Posterior cingulate gyrus (tissue), 11 donors: ENCODE data around the gene TAGLN.
"Not testable (repeated sequence)": the region's sequence is repeated elsewhere in the genome, so short reads cannot be mapped to it uniquely, and the experiment has no call there.

Experiments
- DNase-seq, 10 donors: peaks; one replicate each; pipeline versions ENCODE4 v3.0.0 to v3.0.0-alpha.2; 2020 to 2021; ENCODE audit warnings: mixed read lengths in 3 of 10
- intact Hi-C: fragments of 100-400 bp; cut with DNase I; formaldehyde crosslinking; loops from one replicate; pipeline ENCODE4 v1.15.1; 2023

The TAGLN gene

DNA sequence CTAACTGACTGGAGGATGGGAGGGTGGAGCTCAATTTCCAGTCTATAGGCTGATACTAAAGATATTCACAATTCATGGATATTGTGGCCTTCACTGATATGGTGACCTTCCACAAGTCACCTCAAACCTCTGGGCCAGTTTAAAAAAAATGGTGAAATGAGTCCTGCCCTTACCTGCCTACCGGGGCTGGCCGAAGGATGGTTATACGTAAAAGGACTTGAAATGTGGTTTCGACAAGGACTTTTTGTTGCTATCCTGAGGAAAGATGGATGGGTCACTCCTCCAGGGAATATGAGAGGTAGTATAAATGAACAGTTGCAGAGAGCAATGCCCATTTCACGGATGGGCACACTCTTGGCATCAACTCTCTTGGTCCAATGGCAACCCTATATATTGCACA, 8.3 kb downstream of the TAGLN start:
- intact Hi-C loops = loop anchor here (5.0 kb wide), 1 partner anchor 75 kb away; no protein-coding TSS in a partner anchor

DNA sequence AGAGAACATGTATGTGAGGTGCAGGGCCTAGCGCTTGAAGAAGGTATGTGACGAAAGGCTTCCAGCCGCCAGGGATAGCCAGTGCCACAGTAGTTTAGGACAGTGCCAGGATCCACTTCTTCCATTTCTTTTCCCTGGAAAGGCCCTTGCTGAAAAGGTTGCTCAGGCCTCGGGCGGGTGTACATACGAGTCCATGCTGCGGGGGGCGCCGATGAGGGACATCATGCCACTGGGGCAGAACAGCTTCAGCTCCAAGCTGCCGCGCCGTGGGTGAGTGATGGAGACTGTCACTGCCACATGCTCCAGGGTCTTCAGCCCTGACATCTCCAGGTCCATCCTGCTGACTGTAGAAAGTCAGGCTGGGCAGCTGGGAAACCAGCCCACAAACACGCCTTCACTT, 9.5 kb downstream of the TAGLN start:
- not testable (repeated sequence) for DNase-seq
- intact Hi-C loops = loop anchor here (5.0 kb wide), 1 partner anchor 76 kb away; no protein-coding TSS in a partner anchor

More for the DNA sequence above, 8.3 kb downstream of the TAGLN start:
- not testable (repeated sequence) for DNase-seq

DNA sequence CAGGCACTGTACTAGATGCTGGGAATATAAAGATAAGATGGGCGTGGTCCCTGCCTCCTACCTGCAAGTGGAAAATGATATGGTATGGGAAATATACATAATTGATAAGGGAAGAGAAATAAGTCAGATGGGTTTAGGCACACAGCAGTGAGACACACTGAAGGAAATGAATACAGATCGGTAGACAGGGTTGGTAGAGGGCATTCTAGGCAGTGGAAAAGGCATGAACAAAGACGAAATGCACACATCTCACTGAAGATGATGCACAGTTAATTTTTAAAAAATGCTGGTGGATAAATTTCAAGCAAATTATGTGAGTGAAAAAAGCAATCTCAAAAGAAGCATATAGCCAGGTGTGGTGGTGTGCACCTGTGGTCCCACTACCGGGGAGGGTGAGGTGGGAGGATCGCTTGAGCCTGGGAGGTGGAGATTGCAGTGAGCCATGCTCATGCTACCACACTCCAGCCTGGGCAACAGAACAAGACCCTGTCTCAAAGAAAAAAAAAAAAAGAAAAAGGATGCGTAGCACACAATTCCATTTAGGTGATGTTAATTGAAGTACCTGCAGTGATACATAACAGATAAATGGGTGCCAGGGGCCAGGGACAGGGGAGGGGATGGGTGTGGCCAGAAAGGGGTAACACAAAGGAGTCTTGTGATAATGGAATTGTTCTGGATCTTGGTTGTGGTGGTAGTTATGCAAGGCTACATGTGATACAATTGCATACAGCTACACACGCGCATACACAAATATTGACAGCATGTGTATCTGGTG, 10.4 kb downstream of the TAGLN start:
- intact Hi-C loops = loop anchor here (5.0 kb wide), 1 partner anchor 77 kb away; no protein-coding TSS in a partner anchor
- DNase-seq = peak in 3 of 10 donors; percentile 7 to 55 (median 22)

DNA sequence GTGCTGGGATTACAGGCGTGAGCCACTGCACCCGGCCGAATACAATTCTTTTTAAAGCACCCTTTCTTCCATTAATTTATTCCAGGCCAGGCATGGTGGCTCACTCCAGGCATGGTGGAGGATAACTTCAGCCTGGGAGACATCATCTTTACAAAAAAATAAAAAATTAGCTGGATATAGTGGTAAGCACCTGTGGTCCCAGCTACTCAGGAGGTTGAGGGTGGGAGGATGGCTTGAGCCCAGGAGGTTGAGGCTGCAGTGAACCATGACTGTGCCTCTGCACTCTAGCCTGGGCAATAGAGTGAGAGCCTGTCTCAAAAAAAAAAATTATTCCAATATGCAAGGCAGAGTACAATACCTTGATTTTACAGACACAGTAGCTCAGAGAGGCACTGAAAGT, 11.4 kb downstream of the TAGLN start:
- DNase-seq = peak in 3 of 10 donors; percentile 8 to 21 (median 9)
- intact Hi-C loops = no loop called here

DNA sequence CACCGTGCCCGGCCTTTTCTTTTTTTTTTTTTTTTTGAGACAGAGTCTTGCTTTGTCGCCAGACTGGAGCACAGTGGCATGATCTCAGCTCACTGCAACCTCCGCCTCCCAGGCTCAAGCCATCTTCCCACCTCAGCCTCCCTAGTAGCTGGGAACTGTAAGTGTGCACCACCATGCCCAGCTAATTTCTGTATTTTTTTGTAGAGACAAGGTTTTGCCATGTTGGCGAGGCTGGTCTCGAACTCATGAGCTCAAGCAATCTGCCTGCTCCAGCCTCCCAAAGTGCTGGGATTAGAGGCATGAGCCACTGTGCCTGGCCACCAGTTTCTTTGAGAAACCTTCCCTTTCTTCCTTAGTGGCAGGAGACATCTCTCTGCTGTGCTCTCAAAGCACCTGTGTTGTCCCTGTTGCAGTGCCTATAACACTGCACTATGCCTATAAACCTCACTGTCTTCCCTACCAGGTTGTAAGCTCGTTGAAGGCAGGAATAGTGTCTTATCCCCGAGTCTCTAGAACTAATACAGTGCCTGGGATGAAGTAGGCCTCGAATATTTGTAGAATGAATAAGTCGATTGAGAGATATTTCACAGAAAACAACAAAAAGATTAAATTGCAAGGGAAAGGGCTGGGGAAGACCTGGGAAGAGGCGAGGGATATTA, 13.7 kb downstream of the TAGLN start:
- intact Hi-C loops = no loop called here
- DNase-seq = peak in 3 of 10 donors; percentile 22 to 39 (median 35)

DNA sequence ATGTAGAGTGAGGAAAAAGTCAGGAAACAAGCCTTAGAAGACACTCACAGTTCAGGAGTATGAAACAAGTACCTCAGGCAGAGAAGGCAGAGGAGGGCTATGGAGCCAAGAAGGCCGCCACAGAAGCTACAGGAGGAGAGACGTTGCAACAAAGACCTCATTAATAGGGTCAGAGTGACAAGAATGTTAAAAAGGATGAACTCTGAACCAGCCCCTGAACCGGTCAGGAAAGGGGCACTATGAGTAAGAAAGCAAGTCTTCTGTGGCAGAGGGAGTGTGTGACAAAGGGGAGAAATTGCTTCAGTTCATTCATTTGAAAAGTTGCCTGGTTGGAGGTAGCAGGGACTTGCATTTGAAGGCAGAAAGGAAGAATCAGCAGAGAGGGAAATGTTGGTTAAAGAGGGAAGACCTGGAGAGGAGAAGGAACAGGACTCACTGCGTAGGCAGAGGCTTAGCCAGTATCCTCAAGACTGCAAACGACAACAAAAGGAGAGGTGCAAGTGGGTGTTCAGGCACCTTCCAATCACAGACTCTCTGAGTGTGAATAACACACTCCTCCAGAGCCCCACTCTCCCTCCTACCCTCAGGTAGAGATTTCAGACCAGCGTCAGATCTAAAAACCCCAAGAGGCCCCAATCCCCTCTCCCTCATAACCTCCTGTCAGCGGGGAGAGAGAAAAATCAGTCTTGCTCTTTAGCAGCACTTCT, 15.4 kb downstream of the TAGLN start:
- DNase-seq = peak in 3 of 10 donors; percentile 4 to 50 (median 23)
- intact Hi-C loops = no loop called here

DNA sequence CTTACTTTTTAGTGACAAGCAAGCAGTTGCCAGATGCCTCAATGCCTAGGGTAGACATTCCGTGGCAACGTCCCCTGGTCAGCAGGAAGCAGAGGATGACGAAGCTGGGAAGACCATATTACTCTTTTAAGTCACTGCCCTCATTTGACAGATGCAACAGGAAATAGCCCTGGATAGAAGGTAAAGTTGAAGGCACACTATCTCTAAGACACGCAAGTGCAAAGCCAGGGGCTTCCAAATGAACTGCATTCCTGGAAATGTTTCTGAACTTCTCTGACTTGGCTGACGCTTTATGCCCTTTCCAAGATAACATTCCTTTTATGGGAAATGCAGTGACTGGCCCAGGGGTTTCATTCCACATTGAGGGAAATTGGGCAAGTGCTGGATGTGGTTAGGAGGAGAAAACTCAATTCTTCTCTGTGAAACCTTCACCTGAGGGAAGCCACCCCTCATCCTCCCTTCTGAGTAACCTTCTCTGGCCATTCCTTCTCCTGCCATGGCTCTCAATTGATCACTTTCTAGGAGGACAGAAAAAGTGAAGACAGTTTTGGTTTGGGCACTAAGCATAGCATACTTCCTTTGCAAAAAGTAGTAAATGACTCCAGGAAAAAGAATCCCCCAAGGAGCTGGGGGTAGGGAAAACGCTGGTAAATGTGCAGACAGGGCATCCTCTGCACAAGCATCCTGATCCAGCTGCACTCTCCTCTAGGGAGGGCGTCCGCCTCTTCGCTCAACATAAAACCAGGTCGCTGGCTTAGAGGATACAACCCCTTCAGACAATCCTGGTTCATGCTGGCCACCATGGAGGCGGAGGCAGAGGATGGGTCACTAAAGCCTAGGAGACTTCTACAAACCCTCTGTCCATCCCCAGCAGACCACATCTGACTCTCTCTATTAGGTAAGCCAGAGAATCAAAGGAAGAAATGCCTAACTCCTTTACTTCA, 18.2 kb downstream of the TAGLN start:
- peak in 2 of 10 donors; percentile 9 to 36 for DNase-seq
- intact Hi-C loops = no loop called here

DNA sequence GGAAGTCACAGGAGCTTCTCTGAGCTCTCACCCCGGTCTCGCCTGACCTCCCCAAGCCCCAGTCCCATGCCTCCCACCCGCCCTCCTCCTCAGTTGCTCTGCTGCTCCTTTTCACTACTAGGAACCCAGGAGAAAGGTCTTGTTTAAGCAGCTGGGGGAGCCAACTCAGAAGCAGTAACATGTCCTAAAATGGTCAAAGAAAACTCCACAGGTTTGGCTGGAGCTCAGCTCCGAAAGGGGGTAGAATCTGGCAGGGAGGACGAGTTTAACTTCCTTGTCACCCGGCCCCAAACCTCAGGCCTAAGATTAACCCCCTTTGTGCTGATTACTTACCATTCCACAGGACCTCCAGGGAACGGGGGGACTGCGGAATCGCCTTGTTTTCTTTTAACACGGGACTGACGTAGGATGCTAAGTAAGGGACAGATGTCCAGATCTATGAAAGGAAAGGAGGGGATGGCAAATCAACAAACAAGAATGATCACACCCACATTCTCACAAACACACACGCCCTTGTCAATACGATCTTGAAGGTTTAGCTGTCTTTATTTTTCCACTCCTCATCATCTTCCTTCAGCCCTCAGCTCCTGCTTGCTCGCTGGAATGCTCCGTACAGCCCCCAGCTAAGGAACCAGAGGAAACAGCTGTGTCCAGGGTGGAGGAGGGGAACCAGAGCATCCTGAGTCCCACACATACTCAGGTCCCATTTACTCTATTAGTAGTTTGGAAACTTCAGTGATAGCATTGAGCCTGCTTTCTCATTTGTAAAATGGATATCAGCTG, 19.2 kb downstream of the TAGLN start:
- intact Hi-C loops = no loop called here
- peak in 2 of 10 donors; percentile 12 to 17 for DNase-seq

DNA sequence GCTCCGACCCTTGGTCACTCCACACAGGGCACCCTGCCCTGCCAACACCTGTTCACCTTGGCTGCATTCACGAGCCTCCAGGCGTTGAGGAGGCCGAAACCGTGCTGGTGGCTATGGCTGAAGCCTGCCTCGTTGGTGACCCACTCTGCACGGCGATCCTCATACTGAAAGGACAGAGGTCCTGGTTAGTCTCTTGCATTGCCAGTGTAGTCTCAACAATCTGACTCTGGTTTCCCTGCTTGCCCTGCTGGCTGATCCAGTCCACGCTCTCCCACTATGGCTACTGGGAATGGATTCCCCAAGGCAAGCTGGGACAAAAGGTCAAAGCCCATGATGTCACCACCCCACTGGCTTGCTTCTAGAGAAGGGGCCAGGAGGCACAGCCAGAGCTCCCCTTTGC, 19.8 kb downstream of the TAGLN start:
- peak in 2 of 10 donors; percentile 60 to 72 for DNase-seq
- intact Hi-C loops = no loop called here

DNA sequence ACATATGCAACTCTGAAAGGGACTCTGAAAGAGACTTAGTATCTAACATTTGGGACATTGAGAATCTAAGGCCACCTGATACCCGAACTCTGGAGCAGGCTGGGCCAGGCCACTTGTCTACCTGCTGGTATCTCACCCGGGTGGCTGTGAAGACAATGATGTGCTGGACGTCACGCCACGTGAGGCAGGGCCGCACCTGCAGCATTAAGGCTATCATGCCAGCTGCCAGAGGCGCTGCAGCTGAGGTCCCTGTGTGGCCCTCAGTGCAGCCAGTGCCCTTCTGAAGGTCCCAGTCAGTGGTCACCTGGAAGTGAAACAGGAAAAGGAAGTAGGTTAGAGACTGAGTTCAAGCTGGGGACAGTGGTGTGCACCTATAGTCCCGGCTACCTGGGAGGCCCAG, 20.3 kb downstream of the TAGLN start:
- intact Hi-C loops = no loop called here
- peak in 2 of 10 donors; percentile 59 to 70 for DNase-seq

DNA sequence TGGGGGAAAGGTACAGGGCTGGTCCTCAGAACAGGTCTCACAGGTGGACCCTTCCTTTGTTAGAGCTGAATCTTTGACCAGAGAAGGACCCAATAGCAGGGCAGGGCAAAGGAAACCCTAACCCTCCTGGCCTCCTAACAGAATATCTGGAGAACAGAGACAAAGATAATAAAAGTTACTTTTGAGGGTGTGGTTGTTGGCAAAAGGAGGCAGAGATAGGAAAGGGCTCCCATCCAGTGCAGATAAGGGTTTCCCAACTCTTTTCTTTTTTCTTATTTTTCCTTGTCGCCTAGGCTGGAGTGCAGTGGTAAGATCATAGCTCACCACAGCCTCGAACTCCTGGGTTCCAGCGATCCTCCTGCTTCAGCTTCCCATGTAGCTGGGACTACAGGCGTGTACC, 20.8 kb downstream of the TAGLN start:
- intact Hi-C loops = no loop called here
- DNase-seq = no peak

DNA sequence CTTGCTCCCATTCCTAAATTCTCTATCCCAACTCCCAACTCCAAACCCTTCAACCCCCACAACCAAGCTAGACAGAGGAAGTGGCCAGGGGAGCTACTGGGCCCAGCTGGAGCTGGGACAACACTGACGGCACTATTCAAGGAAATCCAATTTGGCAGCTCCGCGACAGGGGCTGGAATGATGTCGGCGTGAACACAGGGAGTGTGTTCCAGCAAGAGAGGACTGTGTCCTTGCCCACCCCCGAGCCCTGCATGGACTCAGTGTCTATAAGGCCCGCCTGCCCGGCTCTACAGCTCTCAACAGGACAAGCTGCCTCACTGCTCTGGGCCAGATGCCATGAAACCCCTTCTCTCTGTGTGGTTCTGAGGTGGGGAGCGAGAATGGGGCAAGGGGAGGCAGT, 21.4 kb downstream of the TAGLN start:
- intact Hi-C loops = no loop called here
- peak; percentile 21 to 89 (median 51) for DNase-seq

DNA sequence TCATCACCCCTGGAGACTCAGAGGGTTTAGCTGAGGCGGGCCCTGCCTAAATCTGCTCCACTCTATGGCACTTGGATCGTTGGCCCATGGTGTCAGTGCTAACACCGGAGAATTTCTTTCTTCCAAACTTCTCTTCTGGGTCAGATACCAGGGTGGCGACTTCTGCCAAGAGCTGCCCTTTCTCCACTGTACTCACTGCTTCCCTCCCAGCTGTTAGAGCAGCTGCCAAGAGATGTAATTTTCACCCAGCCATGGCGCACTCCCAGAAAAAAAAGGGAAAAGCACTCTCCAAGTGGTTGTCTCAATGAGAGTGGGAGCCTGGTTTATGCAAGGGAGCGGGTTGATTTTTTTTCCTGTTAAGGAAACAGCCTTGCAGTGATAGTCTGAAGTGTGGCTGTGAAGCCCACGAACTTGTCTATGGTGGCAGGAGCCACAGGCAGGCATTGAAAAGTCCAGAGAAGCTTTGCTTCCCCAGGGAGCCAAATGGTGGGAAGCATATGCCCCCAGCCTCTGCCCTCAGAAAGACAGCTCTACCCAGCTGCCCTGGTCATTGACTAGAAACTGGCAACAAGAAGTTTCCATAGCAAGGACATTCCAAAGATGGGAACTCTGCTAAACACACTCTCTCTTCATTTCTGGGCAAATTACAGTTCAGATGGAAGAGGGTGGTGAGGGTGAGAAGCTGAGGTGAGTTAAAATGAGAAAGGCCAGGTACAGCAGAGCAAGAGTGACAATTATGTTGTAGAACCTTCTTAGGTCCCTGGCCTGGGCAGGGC, 22.0 kb downstream of the TAGLN start:
- intact Hi-C loops = no loop called here
- DNase-seq = peak in 2 of 10 donors; percentile 56 to 67

DNA sequence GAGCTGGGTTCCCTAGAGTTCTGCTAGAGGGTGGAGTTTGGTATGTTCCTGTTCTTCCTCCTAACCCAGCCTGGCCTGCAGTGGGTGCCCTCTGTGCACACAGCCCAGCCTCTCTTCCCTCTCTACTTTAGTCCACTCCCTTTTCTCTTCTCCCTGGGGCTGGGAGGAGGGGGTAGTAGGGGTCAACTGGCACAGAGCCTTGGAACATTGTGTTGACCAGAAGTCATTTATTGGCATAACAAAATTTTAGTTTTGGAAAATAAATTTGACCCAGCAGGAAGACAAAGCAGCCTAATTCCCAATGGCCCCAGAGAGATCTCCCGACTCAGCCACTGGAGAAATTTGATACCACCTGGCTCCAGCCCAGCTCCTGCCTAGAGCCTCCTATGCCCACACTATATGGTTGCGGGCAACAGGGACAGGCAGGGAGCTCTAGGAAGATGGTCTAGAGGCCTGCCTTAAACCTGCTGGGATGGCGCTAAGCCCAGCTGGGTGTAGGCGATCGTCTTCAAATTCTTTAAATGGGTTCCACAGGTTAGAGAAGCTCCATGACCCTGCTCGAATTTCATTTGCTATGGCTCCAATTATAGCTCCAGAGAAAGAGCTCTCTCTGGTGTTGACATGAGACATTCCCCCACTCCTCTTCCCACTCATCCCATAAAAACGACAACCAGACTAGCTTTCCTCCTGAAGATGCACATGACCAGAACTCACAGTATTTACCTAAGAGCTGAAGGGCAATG, 22.8 kb downstream of the TAGLN start:
- peak in 1 of 10 donors; percentile 82 for DNase-seq
- intact Hi-C loops = no loop called here

DNA sequence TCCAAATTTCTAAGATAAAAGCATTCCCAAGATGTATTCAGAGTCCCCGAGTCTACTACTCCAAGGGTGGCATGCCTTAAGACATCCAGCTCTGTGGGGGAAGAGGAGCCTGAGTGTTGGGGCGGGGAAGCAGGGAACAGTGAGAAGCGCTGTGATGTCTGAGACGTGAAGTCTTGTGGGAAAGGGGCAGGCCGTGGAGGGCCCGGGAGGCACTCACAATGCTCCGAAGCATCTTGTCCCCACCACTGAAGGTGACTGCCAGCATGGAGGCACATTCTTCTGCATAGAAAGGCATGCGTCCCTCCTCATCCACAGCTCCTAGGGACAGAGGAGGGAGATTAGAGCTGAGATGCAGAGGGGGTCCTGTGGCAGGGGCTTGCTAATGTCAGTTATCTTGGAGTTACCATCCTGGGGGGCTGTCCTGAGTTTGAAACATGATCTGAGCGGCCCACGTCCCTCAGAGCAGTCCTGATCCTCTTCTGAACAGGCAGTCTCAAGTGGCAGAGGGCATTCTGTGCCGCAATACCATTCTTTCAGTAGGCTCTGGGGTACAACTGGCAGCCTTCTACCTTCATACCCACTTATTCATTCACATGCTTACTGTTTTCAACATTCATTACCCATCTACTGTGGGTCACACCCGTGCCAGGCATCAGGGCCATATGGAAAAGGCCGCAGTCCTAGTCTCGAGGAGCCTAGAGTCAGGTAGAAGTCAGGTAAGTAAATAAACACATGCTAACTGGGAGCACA, 24.0 kb downstream of the TAGLN start:
- DNase-seq = peak in 1 of 10 donors; percentile 57
- intact Hi-C loops = no loop called here

DNA sequence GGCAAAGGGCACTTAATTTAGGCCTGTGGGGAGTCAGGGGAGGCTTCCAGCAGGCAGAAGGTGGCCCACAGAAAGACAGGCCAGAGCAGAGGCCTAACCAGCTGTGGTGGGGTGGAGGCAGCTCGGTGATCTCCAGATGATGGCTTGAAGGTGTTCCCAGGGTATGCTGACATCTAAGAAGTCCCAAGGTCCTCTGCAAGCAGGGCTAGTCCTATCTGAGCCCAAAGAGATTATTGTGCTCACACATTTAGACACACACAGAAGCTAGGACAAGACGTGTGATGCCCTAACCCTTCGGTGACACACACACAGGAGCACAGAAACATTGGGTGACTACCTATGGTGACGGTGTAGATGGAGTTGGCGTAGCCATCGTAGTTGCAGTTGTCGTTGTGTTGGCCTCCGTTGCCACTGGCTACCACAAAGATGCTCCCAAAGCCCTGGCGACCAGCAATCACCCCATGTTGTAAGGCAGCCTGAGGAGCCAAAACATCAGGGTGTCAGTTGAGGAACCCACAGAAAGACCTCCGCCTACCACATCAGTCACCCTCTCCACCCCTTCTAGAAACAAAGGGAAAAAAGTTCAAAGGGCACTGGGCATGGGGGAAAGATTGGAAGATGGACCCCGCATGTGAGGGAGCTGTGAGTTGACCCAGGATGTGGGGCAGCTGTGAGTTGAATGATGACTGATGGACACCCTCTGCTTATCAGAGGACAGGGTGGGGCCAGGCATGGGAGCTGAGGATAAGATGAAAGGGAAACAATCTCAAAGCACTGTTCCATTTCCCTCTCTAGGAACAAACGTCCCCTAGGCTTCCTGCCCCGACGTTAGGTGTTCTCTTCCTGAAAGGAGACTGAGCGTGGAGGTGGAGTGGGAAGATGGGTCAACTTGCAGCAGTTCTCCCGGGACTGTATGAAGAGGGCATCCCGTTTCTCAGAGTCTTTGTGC, 24.8 kb downstream of the TAGLN start:
- DNase-seq = peak in 1 of 10 donors; percentile 67
- intact Hi-C loops = no loop called here
